Motor neuron (in vitro differentiated cells): ENCODE results near the gene ELOVL5. TPM values are rescaled to one million over a fixed set of nuclear protein-coding genes. Genes with fewer than 3 reads are reported as not detected.

Experiments used
- total RNA-seq, 8 experiments: library from RNA; unstranded; fragments of 300-600 nt; gene quantifications; 2 replicates each; pipeline versions ENCODE4 v1.2.3 to v1.2.4, GENCODE V29; 2022

Gene ELOVL5
- total RNA-seq, 8 experiments from 2014 or later: 75.7 to 201 (median 104) TPM

Other genes starting within 250 kb of the ELOVL5 start
- gene GCM1, start 200.1 kb downstream of the ELOVL5 start, total RNA-seq: under 1 TPM in 7 of 8 experiments, not detected in 1; 0.05 to 0.52 (median 0.10) TPM
- gene GCLC, start 196.2 kb upstream of the ELOVL5 start, total RNA-seq: 10 to 100 TPM; 13.5 to 32.9 (median 18.4) TPM